Lower leg skin (tissue), 4 donors: Measurements from ENCODE around the gene MBD6. TPM values are rescaled to one million over a fixed set of nuclear protein-coding genes. Genes with fewer than 3 reads are reported as not detected.

ENCODE experiments used
- DNase-seq, 2 donors: peaks; one replicate each; pipeline ENCODE4 v3.0.0-alpha.2; 2019; ENCODE audit warnings: low spot score in 2 of 2
- H3K4me3 ChIP-seq: fragments of 200-600 bp; sonication (generic); 2 replicates; pipeline ENCODE4 v1.5.1; 2017; ENCODE audit warnings: mild to moderate bottlenecking, low read depth; ENCODE audit not compliant: poor library complexity, severe bottlenecking
- CTCF ChIP-seq, 3 donors: fragments of 450-650 bp; IDR thresholded peaks; one replicate each; pipeline ENCODE4 v1.5.1; 2016; ENCODE audit warnings: antibody characterized with exemption in 3 of 3, mild to moderate bottlenecking in 3 of 3, moderate library complexity in 2 of 3
- POLR2A ChIP-seq, 2 donors: fragments of 450-650 bp; IDR thresholded peaks; one replicate each; pipeline ENCODE4 v1.6.1; 2016 to 2017; ENCODE audit warnings: antibody characterized with exemption in 2 of 2, mild to moderate bottlenecking in 1 of 2, moderate library complexity in 1 of 2
- WGBS, 2 donors: methylation state at CpG; one replicate each; pipeline ENCODE4 v1.1.5; 2018; 5-methylcytosine and 5-hydroxymethylcytosine counted together
- intact Hi-C: fragments of 100-400 bp; cut with DNase I; formaldehyde crosslinking; loops from one replicate; pipeline ENCODE4 v1.15.0; 2023; ENCODE audit warnings: low total_unique reads
- total RNA-seq, 4 donors: library from RNA; depleted of rRNA; stranded (reverse); fragments of >200 nt; gene quantifications; one replicate each; pipeline ENCODE4 v1.1.0, GENCODE V29; 2016

The MBD6 gene
- total RNA-seq, 4 donors from 2014 or later: 13.8 to 50.4 (median 26.5) TPM

GRCh38 chr12:57531836-57532235 is 9.2 kb downstream of the MBD6 start:
- no peak overlapping the region for H3K4me3 ChIP-seq
- TF ChIP-seq CTCF (IDR thresholded peaks at IDR 0.05) (no peak), POLR2A (IDR thresholded peaks at IDR 0.05) (no peak)
- WGBS, 2 donors: 70 to 71% methylated on average over 1 of the region's 1 CpG
- intact Hi-C loops: no loop called here
- DNase-seq: no peak

- intact Hi-C loops: no loop called here
- no peak for DNase-seq
- 93% methylated on average over 8 of the region's 8 CpGs for WGBS, 2 donors
- H3K4me3 ChIP-seq: no peak overlapping the region
- TF ChIP-seq CTCF (IDR thresholded peaks at IDR 0.05): no peak
- TF ChIP-seq POLR2A (IDR thresholded peaks at IDR 0.05): no peak
Measured at GRCh38 chr12:57533108-57533507, 10.5 kb downstream of the MBD6 start.

- WGBS, 2 donors: 93 to 96% methylated on average over 5 of the region's 5 CpGs
- intact Hi-C loops: no loop called here
- no peak for TF ChIP-seq CTCF (IDR thresholded peaks at IDR 0.05)
- no peak for TF ChIP-seq POLR2A (IDR thresholded peaks at IDR 0.05)
- H3K4me3 ChIP-seq: no peak overlapping the region
- DNase-seq: no peak
Measured at GRCh38 chr12:57534250-57534649, 11.6 kb downstream of the MBD6 start.

DNA sequence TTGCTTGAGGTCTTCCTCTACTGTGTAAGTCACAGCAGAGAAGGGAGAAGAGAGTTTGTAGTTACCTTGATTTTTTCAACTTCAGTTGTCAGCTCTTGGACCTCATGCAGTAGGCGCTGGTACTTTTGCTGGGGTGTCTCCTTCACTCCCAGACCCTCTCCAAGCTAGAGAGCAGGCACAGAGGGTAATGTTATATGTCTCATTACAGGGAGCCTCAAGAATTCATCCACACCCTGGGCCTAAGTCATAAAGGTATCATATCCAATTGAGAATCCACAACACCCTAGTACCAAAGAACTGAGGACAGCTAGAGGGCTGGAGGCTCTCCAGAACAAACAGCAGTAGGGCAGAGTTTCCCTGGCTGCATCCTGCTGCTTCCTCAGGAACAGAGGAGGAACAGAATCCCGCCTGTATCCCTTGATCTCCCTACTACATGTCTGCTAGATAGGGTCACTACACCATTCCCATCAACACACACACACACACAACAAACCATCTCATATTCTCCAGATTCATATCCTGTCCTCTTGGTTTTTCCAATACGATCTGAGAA is 12.4 kb downstream of the MBD6 start:
- intact Hi-C loops: no loop called here
- WGBS, 2 donors: 93% methylated on average over 3 of the region's 3 CpGs
- TF ChIP-seq CTCF (IDR thresholded peaks at IDR 0.05) (no peak), POLR2A (IDR thresholded peaks at IDR 0.05) (no peak)

GRCh38 chr12:57535764-57536596 is 13.4 kb downstream of the MBD6 start:
- intact Hi-C loops: no loop called here
- WGBS, 2 donors: 76 to 90% methylated on average over 6 of the region's 6 CpGs
- no peak overlapping the region for H3K4me3 ChIP-seq
- no peak for TF ChIP-seq CTCF (IDR thresholded peaks at IDR 0.05)
- TF ChIP-seq POLR2A (IDR thresholded peaks at IDR 0.05): no peak
- DNase-seq: no peak

More for the DNA sequence above, 12.4 kb downstream of the MBD6 start:
- H3K4me3 ChIP-seq: no peak overlapping the region
- DNase-seq: no peak
